ENCODE measurements around the gene LCE3B. TPM values are rescaled to one million over a fixed set of nuclear protein-coding genes. Genes with fewer than 3 reads are reported as not detected.

LCE3B gene
- total and polyA plus RNA-seq, 12 donors = not detected

DNA sequence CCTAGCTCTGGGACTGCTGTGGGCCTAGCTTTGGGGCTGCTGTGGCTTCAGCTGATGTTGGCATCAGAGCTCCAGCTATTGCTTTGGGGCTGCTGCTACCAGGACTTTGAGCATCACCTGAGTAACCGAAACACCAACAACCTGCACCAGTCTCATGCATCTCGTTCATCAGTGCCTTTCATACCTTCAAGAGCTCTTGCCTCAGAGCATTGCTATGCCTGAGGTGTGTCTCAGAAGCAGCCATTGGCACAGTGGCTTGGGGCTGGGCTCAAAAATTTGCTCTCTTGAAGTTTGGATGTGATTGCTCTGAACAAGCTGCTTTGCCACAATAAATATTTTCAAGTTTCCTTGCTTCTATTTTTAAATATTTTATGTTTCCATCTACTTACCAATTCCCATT is 42.8 kb downstream of the LCE3B start:
- Histone ChIP-seq H3K4me3 (no peak overlapping the region), H3K9me3 (no peaks in the 10 kb centered on the region), H3K4me1 (no peaks in the 10 kb centered on the region), H3K27ac (no peak overlapping the region), H3K36me3 (no peaks in the 10 kb centered on the region), H3K27me3 (peaks cover 0 to 15% (median 5%) of the 10 kb centered on the region in 7 donors)
- intact Hi-C loops (cut with DNase I) = loop anchor here in 1 of 10 donors (10.0 kb wide), 1 partner anchor 568 kb away; no protein-coding TSS in a partner anchor
- ATAC-seq (no peak), DNase-seq (no peak)
- 60 to 61% methylated on average over 2 of the region's 2 CpGs for WGBS, 2 donors
- TF ChIP-seq, protein P1, sequence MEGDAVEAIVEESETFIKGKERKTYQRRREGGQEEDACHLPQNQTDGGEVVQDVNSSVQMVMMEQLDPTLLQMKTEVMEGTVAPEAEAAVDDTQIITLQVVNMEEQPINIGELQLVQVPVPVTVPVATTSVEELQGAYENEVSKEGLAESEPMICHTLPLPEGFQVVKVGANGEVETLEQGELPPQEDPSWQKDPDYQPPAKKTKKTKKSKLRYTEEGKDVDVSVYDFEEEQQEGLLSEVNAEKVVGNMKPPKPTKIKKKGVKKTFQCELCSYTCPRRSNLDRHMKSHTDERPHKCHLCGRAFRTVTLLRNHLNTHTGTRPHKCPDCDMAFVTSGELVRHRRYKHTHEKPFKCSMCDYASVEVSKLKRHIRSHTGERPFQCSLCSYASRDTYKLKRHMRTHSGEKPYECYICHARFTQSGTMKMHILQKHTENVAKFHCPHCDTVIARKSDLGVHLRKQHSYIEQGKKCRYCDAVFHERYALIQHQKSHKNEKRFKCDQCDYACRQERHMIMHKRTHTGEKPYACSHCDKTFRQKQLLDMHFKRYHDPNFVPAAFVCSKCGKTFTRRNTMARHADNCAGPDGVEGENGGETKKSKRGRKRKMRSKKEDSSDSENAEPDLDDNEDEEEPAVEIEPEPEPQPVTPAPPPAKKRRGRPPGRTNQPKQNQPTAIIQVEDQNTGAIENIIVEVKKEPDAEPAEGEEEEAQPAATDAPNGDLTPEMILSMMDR (IDR thresholded peaks at IDR 0.05) = no peak

DNA sequence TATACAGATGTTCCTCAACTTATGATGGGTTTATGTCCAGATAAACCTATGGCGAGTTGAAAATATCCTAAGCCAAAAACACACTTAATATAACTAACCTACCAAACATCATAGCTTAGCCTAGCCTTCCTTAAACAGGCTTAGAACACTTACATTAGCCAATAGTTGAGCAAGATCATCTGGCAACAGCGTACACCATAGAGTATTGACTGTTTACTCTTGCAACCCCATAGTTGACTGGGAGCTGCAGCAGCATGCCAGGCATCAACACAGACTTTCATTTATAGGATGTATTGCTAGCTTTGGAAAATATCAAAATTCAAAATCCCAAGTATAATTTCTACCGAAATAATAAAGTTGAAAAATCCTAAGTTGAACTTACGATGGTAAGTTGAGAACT is 44.1 kb downstream of the LCE3B start:
- no peak overlapping the region for H3K27ac ChIP-seq
- H3K36me3 ChIP-seq = no peaks in the 10 kb centered on the region
- H3K27me3 ChIP-seq = peaks cover 0 to 14% (median 2%) of the 10 kb centered on the region in 7 donors
- TF ChIP-seq, protein P1 (IDR thresholded peaks at IDR 0.05) = no peak
- no peak for DNase-seq
- intact Hi-C loops (cut with DNase I) = loop anchor here in 1 of 10 donors (10.0 kb wide), 1 partner anchor 567 kb away; no protein-coding TSS in a partner anchor
- H3K4me3 ChIP-seq = no peak overlapping the region
- no peaks in the 10 kb centered on the region for H3K4me1 ChIP-seq
- H3K9me3 ChIP-seq = no peaks in the 10 kb centered on the region
- ATAC-seq = no peak
- 79 to 87% methylated on average over 4 of the region's 4 CpGs for WGBS, 2 donors

DNA sequence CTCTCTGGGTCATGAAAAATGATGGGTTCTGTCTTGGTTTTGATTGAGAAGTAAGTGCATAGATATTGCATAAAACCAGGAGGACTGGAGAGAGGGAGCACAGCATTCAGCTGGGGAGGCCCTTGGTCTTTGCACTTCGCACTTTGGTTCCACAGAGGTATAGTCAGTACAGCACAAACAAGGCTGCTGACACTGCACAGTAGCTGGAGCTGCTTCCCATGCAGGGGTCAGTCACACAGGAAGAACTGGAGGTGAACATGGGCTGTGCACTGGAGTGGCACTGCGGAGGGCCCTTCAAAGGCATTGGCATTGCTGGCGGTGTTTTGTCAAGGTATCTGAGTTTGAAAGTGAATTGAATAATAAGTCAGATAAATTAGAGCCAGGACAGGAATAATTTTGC is 45.0 kb downstream of the LCE3B start:
- H3K27me3 ChIP-seq = peaks cover 0 to 21% (median 6%) of the 10 kb centered on the region in 7 donors
- intact Hi-C loops (cut with DNase I) = loop anchor here in 1 of 10 donors (10.0 kb wide), 1 partner anchor 566 kb away; no protein-coding TSS in a partner anchor

DNA sequence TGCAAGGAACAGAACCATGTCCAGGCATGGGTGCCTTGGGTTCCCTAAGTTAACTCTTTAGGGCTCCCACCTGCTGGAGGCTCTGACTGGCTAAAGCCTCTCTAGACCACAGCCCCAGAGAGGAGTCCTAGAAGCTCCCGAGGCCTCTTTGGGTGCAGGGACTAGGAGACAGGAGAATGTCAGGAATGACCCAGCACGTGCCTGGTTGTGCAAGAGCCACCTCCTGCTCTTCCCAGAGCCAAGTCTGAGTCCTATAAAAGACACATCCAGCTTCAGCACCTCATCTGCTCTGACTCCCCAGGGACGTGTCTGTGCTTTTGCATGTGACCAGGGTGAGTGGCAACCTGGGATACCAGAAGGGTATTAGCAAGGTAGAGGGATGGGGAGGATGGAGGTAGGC is 49.5 kb downstream of the LCE3B start, which contains the start of gene LCE2D:
Gene LCE2D, plus strand, starts transcription at position 283 of the 400 bp plus-strand sequence. CDS start 726 bp downstream, outside the sequence.
- no peak for ATAC-seq
- Histone ChIP-seq H3K9me3 (peaks cover 0 to 5% (median 0%) of the 10 kb centered on the region in 11 donors), H3K27ac (no peak within 1 kb of the TSS), H3K4me1 (no peaks in the 10 kb centered on the region), H3K27me3 (peaks cover 0 to 29% (median 4%) of the 10 kb centered on the region in 7 donors), H3K36me3 (no peaks in the 10 kb centered on the region), H3K4me3 (no peak within 1 kb of the TSS)
- 57 to 60% methylated on average over 3 of the region's 3 CpGs for WGBS, 2 donors
- TF ChIP-seq, protein P1 (IDR thresholded peaks at IDR 0.05) = no peak
- no peak for DNase-seq
- intact Hi-C loops (cut with DNase I) = no loop called here

More for the DNA sequence above, 45.0 kb downstream of the LCE3B start:
- TF ChIP-seq, protein P1 (IDR thresholded peaks at IDR 0.05) = no peak
- no peaks in the 10 kb centered on the region for H3K36me3 ChIP-seq
- no peak for ATAC-seq
- no peaks in the 10 kb centered on the region for H3K4me1 ChIP-seq
- DNase-seq = no peak
- no peaks in the 10 kb centered on the region for H3K9me3 ChIP-seq
- H3K27ac ChIP-seq = no peak overlapping the region
- H3K4me3 ChIP-seq = no peak overlapping the region
- 90 to 91% methylated on average over 3 of the region's 3 CpGs for WGBS, 2 donors

Other genes starting within 250 kb of the LCE3B start
- gene CRNN, start 199.5 kb upstream of the LCE3B start, total RNA-seq = not detected
- under 1 TPM in 1 of 2 donors, not detected in 1; 0.62 TPM for gene CRNN, start 199.5 kb upstream of the LCE3B start, polyA plus RNA-seq
- not detected for gene LCE5A, start 103.0 kb upstream of the LCE3B start, total RNA-seq
- gene LCE5A, start 103.0 kb upstream of the LCE3B start, polyA plus RNA-seq = under 1 TPM in 1 of 2 donors, not detected in 1; 0.07 TPM
- gene CRCT1, start 99.3 kb upstream of the LCE3B start, total RNA-seq = not detected
- gene CRCT1, start 99.3 kb upstream of the LCE3B start, polyA plus RNA-seq = under 1 TPM in 1 of 2 donors, not detected in 1; 0.10 TPM
- gene LCE3E, start 47.0 kb upstream of the LCE3B start, total RNA-seq = not detected
- gene LCE3E, start 47.0 kb upstream of the LCE3B start, polyA plus RNA-seq = not detected
- not detected for gene LCE3D, start 33.3 kb upstream of the LCE3B start, total RNA-seq
- not detected for gene LCE3D, start 33.3 kb upstream of the LCE3B start, polyA plus RNA-seq
- gene LCE3C, start 13.6 kb upstream of the LCE3B start, total RNA-seq = not detected
- gene LCE3C, start 13.6 kb upstream of the LCE3B start, polyA plus RNA-seq = not detected
- not detected for gene LCE3A, start 9.3 kb downstream of the LCE3B start, total RNA-seq
- gene LCE3A, start 9.3 kb downstream of the LCE3B start, polyA plus RNA-seq = not detected
- not detected for gene LCE2D, start 49.6 kb downstream of the LCE3B start, total RNA-seq
- gene LCE2D, start 49.6 kb downstream of the LCE3B start, polyA plus RNA-seq = not detected
- not detected for gene LCE2C, start 61.5 kb downstream of the LCE3B start, total RNA-seq
- gene LCE2C, start 61.5 kb downstream of the LCE3B start, polyA plus RNA-seq = not detected
- gene LCE2B, start 72.3 kb downstream of the LCE3B start, total RNA-seq = not detected
- gene LCE2B, start 72.3 kb downstream of the LCE3B start, polyA plus RNA-seq = not detected
- not detected for gene LCE2A, start 84.5 kb downstream of the LCE3B start, total RNA-seq
- gene LCE2A, start 84.5 kb downstream of the LCE3B start, polyA plus RNA-seq = not detected
- gene LCE4A, start 94.3 kb downstream of the LCE3B start, total RNA-seq = not detected
- not detected for gene LCE4A, start 94.3 kb downstream of the LCE3B start, polyA plus RNA-seq
- gene KPRP, start 144.2 kb downstream of the LCE3B start, total RNA-seq = not detected
- gene KPRP, start 144.2 kb downstream of the LCE3B start, polyA plus RNA-seq = not detected
- not detected for gene LCE1F, start 161.3 kb downstream of the LCE3B start, total RNA-seq
- not detected for gene LCE1F, start 161.3 kb downstream of the LCE3B start, polyA plus RNA-seq
- gene LCE1E, start 172.4 kb downstream of the LCE3B start, total RNA-seq = not detected
- not detected for gene LCE1E, start 172.4 kb downstream of the LCE3B start, polyA plus RNA-seq
- not detected for gene LCE1D, start 182.9 kb downstream of the LCE3B start, total RNA-seq
- not detected for gene LCE1D, start 182.9 kb downstream of the LCE3B start, polyA plus RNA-seq
- not detected for gene LCE1C, start 192.8 kb downstream of the LCE3B start, total RNA-seq
- gene LCE1C, start 192.8 kb downstream of the LCE3B start, polyA plus RNA-seq = not detected
- gene LCE1B, start 198.2 kb downstream of the LCE3B start, total RNA-seq = not detected
- not detected for gene LCE1B, start 198.2 kb downstream of the LCE3B start, polyA plus RNA-seq
- gene LCE1A, start 213.7 kb downstream of the LCE3B start, total RNA-seq = not detected
- not detected for gene LCE1A, start 213.7 kb downstream of the LCE3B start, polyA plus RNA-seq
- not detected for gene LCE6A, start 229.0 kb downstream of the LCE3B start, total RNA-seq
- not detected for gene LCE6A, start 229.0 kb downstream of the LCE3B start, polyA plus RNA-seq
- not detected for gene LCE7A, start 246.2 kb downstream of the LCE3B start, total RNA-seq
- gene LCE7A, start 246.2 kb downstream of the LCE3B start, polyA plus RNA-seq = not detected

Data from heart right ventricle (tissue), 16 donors.